ENCODE measurements around the gene RERG. TPM values are rescaled to one million over a fixed set of nuclear protein-coding genes. Genes with fewer than 3 reads are reported as not detected.

Gene RERG
- total and polyA plus RNA-seq, 7 donors: 1.6 to 3.1 (median 2.3) TPM

GRCh38 chr12:15225136-15225862, 4.1 kb upstream of the RERG start:
- peaks cover 0 to 6% (median 3%) of the 10 kb centered on the region in 3 donors for H3K27me3 ChIP-seq (ENCODE audit: insufficient read depth in 3 of 3, low read length in 2 of 3)
- TF ChIP-seq CTCF (IDR thresholded peaks at IDR 0.05): no peak
- DNase-seq (no peak), ATAC-seq (no peak)
- H3K36me3 ChIP-seq (ENCODE audit: insufficient read depth in 1 of 2, low read depth in 1 of 2): no peaks in the 10 kb centered on the region
- no peak overlapping the region for H3K4me3 ChIP-seq
- H3K9me3 ChIP-seq: no peaks in the 10 kb centered on the region
- intact Hi-C loops (cut with DNase I): loop anchor here in 1 of 2 donors (5.0 kb wide), 1 partner anchor 42 kb away; no protein-coding TSS in a partner anchor
- no peak overlapping the region for H3K27ac ChIP-seq
- peaks cover 5% of the 10 kb centered on the region for H3K4me1 ChIP-seq
- 83 to 91% (median 87%) methylated on average over 2 of the region's 2 CpGs for WGBS, 3 donors

DNA sequence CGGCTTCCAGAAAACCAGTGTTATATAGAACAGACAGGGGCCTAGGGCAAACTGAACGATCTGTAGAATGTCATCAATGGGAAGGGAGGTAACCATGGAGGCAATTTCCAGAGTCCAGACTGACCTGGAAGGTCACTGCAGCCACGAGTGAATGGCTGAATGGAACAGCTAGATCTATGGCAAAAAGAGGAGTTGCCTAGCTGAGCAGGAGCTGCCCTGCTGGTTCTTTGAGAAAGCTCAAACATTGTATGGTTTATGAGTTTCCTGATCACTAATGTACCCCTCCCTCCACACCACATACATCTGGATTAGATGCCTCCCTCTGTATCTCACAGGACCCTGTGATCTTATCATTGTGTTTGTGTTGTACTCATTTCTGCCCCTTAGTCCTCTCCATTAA, 1.0 kb upstream of the RERG start:
- H3K27ac ChIP-seq: no peak overlapping the region
- intact Hi-C loops (cut with DNase I): loop anchor here in 1 of 2 donors (5.0 kb wide), 1 partner anchor 380 kb away; the partner anchor contains the start of gene ART4
- no peaks in the 10 kb centered on the region for H3K9me3 ChIP-seq
- peaks cover 5% of the 10 kb centered on the region for H3K4me1 ChIP-seq
- ATAC-seq: no peak
- TF ChIP-seq CTCF (IDR thresholded peaks at IDR 0.05): no peak
- WGBS, 3 donors: 51 to 53% (median 53%) methylated on average over 3 of the region's 3 CpGs
- H3K4me3 ChIP-seq: no peak overlapping the region
- no peak for DNase-seq
- peaks cover 0 to 10% (median 3%) of the 10 kb centered on the region in 3 donors for H3K27me3 ChIP-seq (ENCODE audit: insufficient read depth in 3 of 3, low read length in 2 of 3)
- no peaks in the 10 kb centered on the region for H3K36me3 ChIP-seq (ENCODE audit: insufficient read depth in 1 of 2, low read depth in 1 of 2)

DNA sequence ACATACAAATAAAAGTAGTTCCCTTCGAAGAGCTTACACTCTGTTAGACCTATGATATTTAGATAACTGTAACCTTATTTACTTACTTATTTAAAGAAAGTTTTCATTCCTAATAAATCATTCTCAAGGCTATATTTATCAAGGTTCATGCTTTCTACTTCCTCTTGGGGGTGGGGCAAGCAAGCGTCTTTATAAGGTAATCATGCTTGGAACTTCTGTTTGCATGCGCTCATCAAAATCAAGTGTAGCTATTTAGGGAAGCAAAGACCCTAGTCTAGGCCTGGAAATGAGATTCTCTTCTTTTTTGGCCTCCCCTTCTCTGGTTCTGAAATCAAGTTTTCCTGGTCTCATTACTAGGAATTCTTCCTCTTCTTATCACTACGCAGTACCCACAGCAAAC, 766 bp downstream of the RERG start:
- Histone ChIP-seq H3K4me3 (peak overlapping the region; percentile 71), H3K9me3 (no peaks in the 10 kb centered on the region), H3K27ac (peak overlapping the region; percentile 26), H3K27me3 (ENCODE audit: insufficient read depth in 3 of 3, low read length in 2 of 3) (peaks cover 0 to 10% (median 3%) of the 10 kb centered on the region in 3 donors), H3K36me3 (ENCODE audit: insufficient read depth in 1 of 2, low read depth in 1 of 2) (no peaks in the 10 kb centered on the region), H3K4me1 (peaks cover 5% of the 10 kb centered on the region)
- ATAC-seq: no peak
- 78 to 85% (median 83%) methylated on average over 4 of the region's 4 CpGs for WGBS, 3 donors
- DNase-seq: no peak
- intact Hi-C loops (cut with DNase I): loop anchor here in 1 of 2 donors (5.0 kb wide), 1 partner anchor 378 kb away; the partner anchor contains the start of gene ART4
- TF ChIP-seq CTCF (IDR thresholded peaks at IDR 0.05): no peak

DNA sequence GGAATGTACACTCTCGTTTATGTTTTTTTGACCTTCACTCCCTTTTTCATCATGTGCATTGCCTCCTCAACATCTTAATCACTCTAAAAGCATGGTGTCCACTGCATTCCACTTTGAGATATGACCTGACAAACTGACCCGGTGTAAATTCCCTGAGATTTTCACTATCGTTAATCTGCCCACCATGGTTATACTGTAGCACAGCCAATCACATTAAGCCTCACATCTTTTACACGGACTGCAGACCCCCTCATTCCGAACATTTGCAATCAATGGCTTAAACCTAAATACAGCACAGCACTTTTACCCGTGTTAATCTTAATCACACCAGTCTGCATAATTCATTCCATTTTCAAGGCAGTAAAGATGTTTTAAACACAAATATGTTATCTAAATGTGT, 2.4 kb downstream of the RERG start:
- no peaks in the 10 kb centered on the region for H3K36me3 ChIP-seq (ENCODE audit: insufficient read depth in 1 of 2, low read depth in 1 of 2)
- peaks cover 0 to 10% (median 3%) of the 10 kb centered on the region in 3 donors for H3K27me3 ChIP-seq (ENCODE audit: insufficient read depth in 3 of 3, low read length in 2 of 3)
- WGBS, 3 donors: 63 to 70% (median 67%) methylated on average over 6 of the region's 6 CpGs
- H3K27ac ChIP-seq: no peak overlapping the region
- H3K4me3 ChIP-seq: no peak overlapping the region
- ATAC-seq (no peak), DNase-seq (no peak)
- H3K4me1 ChIP-seq: peaks cover 5% of the 10 kb centered on the region
- intact Hi-C loops (cut with DNase I): loop anchor here in 1 of 2 donors (5.0 to 10.0 kb wide), 2 partner anchors 66 to 374 kb away; partner anchors contain the start of gene ART4
- TF ChIP-seq CTCF (IDR thresholded peaks at IDR 0.05): no peak
- no peaks in the 10 kb centered on the region for H3K9me3 ChIP-seq

Data from psoas muscle (tissue), 8 donors.